ENCODE data around the gene CDH23.

The CDH23 gene

DNA sequence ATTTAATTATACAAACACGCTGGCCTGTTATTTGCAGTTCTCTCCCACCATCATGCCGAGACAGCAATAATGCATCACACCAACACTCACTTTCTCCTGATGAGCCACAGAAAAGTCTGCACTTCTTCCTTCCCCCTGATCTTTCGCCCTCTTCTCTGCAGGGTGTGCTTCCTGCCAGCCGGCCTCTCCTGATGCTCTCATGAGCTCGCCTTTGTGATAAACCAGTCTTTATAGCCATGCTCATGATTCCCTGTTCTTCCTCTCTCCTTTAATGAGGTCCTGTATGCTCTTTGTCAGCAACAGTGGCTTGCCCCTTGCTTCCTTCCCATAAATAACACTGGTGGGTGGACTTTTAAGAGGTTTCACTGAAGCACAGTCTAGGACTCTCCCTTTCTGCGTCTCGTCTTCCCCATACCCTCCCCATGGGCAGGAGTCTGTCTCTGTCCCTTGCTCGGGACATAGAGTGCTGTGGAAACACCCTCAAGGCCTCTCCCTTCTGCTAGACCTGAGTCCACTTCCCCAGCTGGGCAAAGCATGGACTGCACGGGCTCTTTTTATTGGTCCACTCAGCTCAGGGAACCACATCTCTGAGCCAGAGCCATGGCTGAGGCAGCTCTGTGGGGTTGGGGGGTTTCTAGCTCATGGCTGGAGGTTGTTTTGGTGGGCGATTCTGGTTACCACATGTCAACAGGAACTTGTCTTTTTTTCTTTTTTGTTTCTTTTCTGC, 189.0 kb downstream of the CDH23 start:
- no peak overlapping the region for H3K4me3 ChIP-seq (ENCODE audit: control insufficient read depth, low read depth, low read length)
- no peak for TF ChIP-seq CTCF (IDR thresholded peaks at IDR 0.05; ENCODE audit: control insufficient read depth, insufficient read depth, low read depth, low read length, missing control alignments)
- no peak for DNase-seq (ENCODE audit: low read depth)

DNA sequence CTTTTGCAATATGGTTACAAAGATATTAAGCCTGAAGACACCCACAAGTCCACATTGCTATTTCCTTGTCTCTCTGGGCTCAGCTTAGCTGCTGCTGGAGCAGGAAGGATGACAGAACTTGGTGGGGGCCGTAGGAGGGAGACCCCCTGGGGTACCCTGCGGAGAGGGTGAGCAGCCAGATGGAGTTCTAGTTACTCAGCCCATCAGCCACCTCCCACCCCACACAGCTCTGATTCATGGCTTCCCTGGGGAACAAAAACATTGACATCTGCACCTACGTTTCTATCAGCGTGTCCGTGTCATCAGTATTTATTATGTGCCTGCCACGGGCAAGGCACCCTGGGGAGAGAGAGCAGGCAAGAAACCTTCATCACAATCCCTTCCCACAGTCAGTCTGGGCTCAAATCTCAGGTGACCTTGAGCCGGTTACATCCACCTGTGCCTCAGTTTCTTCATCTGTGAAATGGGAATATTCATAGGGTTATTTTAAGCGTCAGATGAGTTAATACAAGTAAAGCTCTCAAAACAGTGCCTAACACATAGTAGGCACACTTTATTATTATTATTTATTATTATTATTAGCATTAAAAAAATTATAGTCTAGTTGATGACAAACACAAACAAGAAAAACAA, 191.3 kb downstream of the CDH23 start:
- DNase-seq (ENCODE audit: low read depth) = no peak
- no peak for TF ChIP-seq CTCF (IDR thresholded peaks at IDR 0.05; ENCODE audit: control insufficient read depth, insufficient read depth, low read depth, low read length, missing control alignments)
- H3K4me3 ChIP-seq (ENCODE audit: control insufficient read depth, low read depth, low read length) = no peak overlapping the region

GRCh38 chr10:71588685-71589084, 192.0 kb downstream of the CDH23 start:
- DNase-seq (ENCODE audit: low read depth) = no peak
- TF ChIP-seq CTCF (IDR thresholded peaks at IDR 0.05; ENCODE audit: control insufficient read depth, insufficient read depth, low read depth, low read length, missing control alignments) = no peak
- H3K4me3 ChIP-seq (ENCODE audit: control insufficient read depth, low read depth, low read length) = no peak overlapping the region

GRCh38 chr10:71589617-71590551, 193.2 kb downstream of the CDH23 start:
- DNase-seq (ENCODE audit: low read depth) = no peak
- no peak for TF ChIP-seq CTCF (IDR thresholded peaks at IDR 0.05; ENCODE audit: control insufficient read depth, insufficient read depth, low read depth, low read length, missing control alignments)

GRCh38 chr10:71590781-71591350, 194.1 kb downstream of the CDH23 start:
- no peak for DNase-seq (ENCODE audit: low read depth)
- H3K4me3 ChIP-seq (ENCODE audit: control insufficient read depth, low read depth, low read length) = no peak overlapping the region
- TF ChIP-seq CTCF (IDR thresholded peaks at IDR 0.05; ENCODE audit: control insufficient read depth, insufficient read depth, low read depth, low read length, missing control alignments) = no peak

More at GRCh38 chr10:71589617-71590551, 193.2 kb downstream of the CDH23 start:
- no peak overlapping the region for H3K4me3 ChIP-seq (ENCODE audit: control insufficient read depth, low read depth, low read length)

GRCh38 chr10:71594934-71595571, 198.3 kb downstream of the CDH23 start:
- no peak overlapping the region for H3K4me3 ChIP-seq (ENCODE audit: control insufficient read depth, low read depth, low read length)
- DNase-seq (ENCODE audit: low read depth) = no peak
- no peak for TF ChIP-seq CTCF (IDR thresholded peaks at IDR 0.05; ENCODE audit: control insufficient read depth, insufficient read depth, low read depth, low read length, missing control alignments)
